HL-60 (cell line): ENCODE data around the gene SLC15A1.

Source experiments
- DNase-seq, 2 experiments: peaks; one replicate each; pipeline ENCODE4 v3.0.0-alpha.2; 2010 to 2020; ENCODE audit warnings: low read depth in 1 of 2, low spot score in 1 of 2
- H3K27ac ChIP-seq: fragments of 250-450 bp; sonication (Bioruptor Pico); replicated peaks from 2 replicates; pipeline ENCODE4 v1.5.1; 2020; ENCODE audit warnings: mild to moderate bottlenecking, moderate library complexity
- H3K27me3 ChIP-seq: fragments of 250-450 bp; sonication (Bioruptor Pico); 2 replicates; pipeline ENCODE4 v1.5.1; 2021; ENCODE audit warnings: mild to moderate bottlenecking, moderate library complexity; ENCODE audit not compliant: insufficient read depth, poor library complexity, severe bottlenecking
- H3K4me3 ChIP-seq: replicated peaks from 2 replicates; pipeline ENCODE4 v1.5.1; 2011; ENCODE audit warnings: mild to moderate bottlenecking, control low read depth, low read length; ENCODE audit not compliant: insufficient read depth
- GABPA ChIP-seq: IDR thresholded peaks from 2 replicates; pipeline ENCODE4 v1.6.1; 2012; ENCODE audit warnings: low read depth
- POLR2AphosphoS5 ChIP-seq: IDR thresholded peaks from 2 replicates; pipeline ENCODE4 v1.6.1; 2012; ENCODE audit warnings: low read depth
- SPI1 ChIP-seq: IDR thresholded peaks from 2 replicates; pipeline ENCODE4 v1.6.1; 2012; ENCODE audit warnings: low read depth, mild to moderate bottlenecking, borderline replicate concordance
- TF ChIP-seq, protein P1 (sequence below): IDR thresholded peaks from 2 replicates; pipeline ENCODE4 v1.6.1; 2012; ENCODE audit warnings: low read depth; ENCODE audit not compliant: insufficient replicate concordance
- TF ChIP-seq, protein P2 (sequence below): IDR thresholded peaks from one replicate; pipeline ENCODE4 v1.5.1; 2011; ENCODE audit warnings: low read length, control low read depth, inconsistent platforms; ENCODE audit not compliant: insufficient read depth

The SLC15A1 gene

DNA sequence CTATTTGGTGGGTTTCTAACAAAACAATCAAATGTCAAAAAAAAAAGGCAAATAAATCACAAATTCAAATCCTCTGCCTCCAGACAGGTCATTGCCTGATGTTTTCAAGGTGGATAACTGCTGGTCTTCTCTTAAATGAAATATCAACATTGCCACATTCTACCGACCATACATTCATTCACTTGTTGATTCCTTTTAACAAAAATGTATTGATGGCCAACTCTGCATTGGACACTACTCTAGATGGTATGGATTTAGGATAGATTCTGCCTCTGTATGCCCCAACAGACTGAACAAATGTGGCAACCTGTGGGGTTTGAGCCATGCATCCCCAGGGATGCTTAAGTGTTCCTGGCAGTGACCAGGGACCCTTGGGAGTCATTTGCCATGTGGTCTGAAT, 88.0 kb downstream of the SLC15A1 start:
- Histone ChIP-seq H3K27ac (no peak overlapping the region), H3K27me3 (peaks cover 8% of the 10 kb centered on the region), H3K4me3 (no peak overlapping the region)
- DNase-seq: no peak
- TF ChIP-seq, protein P1, sequence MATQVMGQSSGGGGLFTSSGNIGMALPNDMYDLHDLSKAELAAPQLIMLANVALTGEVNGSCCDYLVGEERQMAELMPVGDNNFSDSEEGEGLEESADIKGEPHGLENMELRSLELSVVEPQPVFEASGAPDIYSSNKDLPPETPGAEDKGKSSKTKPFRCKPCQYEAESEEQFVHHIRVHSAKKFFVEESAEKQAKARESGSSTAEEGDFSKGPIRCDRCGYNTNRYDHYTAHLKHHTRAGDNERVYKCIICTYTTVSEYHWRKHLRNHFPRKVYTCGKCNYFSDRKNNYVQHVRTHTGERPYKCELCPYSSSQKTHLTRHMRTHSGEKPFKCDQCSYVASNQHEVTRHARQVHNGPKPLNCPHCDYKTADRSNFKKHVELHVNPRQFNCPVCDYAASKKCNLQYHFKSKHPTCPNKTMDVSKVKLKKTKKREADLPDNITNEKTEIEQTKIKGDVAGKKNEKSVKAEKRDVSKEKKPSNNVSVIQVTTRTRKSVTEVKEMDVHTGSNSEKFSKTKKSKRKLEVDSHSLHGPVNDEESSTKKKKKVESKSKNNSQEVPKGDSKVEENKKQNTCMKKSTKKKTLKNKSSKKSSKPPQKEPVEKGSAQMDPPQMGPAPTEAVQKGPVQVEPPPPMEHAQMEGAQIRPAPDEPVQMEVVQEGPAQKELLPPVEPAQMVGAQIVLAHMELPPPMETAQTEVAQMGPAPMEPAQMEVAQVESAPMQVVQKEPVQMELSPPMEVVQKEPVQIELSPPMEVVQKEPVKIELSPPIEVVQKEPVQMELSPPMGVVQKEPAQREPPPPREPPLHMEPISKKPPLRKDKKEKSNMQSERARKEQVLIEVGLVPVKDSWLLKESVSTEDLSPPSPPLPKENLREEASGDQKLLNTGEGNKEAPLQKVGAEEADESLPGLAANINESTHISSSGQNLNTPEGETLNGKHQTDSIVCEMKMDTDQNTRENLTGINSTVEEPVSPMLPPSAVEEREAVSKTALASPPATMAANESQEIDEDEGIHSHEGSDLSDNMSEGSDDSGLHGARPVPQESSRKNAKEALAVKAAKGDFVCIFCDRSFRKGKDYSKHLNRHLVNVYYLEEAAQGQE: no peak
- TF ChIP-seq POLR2AphosphoS5 (no peak), GABPA (no peak), SPI1 (no peak)
- TF ChIP-seq, protein P2, sequence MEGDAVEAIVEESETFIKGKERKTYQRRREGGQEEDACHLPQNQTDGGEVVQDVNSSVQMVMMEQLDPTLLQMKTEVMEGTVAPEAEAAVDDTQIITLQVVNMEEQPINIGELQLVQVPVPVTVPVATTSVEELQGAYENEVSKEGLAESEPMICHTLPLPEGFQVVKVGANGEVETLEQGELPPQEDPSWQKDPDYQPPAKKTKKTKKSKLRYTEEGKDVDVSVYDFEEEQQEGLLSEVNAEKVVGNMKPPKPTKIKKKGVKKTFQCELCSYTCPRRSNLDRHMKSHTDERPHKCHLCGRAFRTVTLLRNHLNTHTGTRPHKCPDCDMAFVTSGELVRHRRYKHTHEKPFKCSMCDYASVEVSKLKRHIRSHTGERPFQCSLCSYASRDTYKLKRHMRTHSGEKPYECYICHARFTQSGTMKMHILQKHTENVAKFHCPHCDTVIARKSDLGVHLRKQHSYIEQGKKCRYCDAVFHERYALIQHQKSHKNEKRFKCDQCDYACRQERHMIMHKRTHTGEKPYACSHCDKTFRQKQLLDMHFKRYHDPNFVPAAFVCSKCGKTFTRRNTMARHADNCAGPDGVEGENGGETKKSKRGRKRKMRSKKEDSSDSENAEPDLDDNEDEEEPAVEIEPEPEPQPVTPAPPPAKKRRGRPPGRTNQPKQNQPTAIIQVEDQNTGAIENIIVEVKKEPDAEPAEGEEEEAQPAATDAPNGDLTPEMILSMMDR: no peak

GRCh38 chr13:98664047-98664446, 88.4 kb downstream of the SLC15A1 start:
- Histone ChIP-seq H3K4me3 (no peak overlapping the region), H3K27me3 (peaks cover 8% of the 10 kb centered on the region), H3K27ac (no peak overlapping the region)
- DNase-seq: no peak
- TF ChIP-seq, protein P1: no peak
- TF ChIP-seq, protein P2: no peak
- TF ChIP-seq POLR2AphosphoS5 (no peak), SPI1 (no peak), GABPA (no peak)

GRCh38 chr13:98658131-98658530, 94.3 kb downstream of the SLC15A1 start:
- no peak for TF ChIP-seq SPI1
- TF ChIP-seq, protein P2: no peak
- TF ChIP-seq, protein P1: no peak
- TF ChIP-seq GABPA: no peak
- TF ChIP-seq POLR2AphosphoS5: no peak
- DNase-seq: no peak
- Histone ChIP-seq H3K27me3 (no peaks in the 10 kb centered on the region), H3K4me3 (no peak overlapping the region), H3K27ac (no peak overlapping the region)
